Fibroblast of peridontal ligament (primary cell): ENCODE data around the gene EEIG1.

Source experiments
- DNase-seq: peaks from one replicate; pipeline ENCODE4 v3.0.0-alpha.2; 2010; ENCODE audit errors: extremely low read depth

The EEIG1 gene

DNA sequence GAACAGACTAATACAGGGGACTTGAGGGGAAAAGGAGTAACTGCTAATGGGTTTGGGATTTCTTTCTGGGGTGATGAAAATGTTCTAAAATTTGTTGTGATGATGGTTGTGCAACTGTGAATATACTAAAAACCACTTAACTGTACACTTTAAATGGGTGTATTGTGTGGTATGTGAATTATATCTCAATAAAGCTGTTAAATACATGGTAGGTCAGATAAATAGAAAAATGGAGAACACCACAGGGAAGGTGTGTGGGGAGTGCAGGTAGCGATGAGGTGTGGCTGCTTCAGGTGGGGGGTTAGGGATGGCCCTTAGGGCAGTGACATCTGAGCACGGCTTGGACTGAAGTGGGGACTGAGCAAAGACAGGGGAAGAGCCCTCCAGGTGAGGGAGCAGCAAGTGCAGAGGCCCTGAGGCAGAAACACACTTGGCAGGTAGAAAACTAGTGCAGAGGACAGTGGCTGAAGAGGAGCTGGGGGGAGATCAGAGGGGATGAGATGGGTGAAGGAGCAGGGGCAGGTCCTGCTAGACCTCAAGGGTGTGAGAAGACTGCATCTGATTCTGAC, 20.9 kb downstream of the EEIG1 start:
- no peak for DNase-seq

DNA sequence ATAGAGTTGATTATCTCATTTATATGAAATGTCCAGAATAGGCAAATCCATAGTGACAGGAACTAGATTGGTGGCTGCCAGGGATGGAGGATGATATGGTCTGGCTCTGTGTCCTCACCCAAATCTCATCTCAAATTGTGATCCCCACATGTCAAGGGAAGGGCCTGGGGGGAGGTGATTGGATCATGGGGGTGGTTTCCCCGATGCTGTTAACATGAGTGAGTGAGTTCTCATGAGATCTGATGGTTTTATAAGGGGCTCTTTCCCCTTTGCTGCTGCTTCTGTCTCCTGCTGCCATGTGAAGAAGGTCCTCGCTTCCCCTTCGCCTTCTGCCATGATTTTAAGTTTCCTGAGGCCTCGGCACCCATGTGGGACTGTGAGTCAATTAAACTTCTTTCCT, 21.4 kb downstream of the EEIG1 start:
- DNase-seq: no peak

DNA sequence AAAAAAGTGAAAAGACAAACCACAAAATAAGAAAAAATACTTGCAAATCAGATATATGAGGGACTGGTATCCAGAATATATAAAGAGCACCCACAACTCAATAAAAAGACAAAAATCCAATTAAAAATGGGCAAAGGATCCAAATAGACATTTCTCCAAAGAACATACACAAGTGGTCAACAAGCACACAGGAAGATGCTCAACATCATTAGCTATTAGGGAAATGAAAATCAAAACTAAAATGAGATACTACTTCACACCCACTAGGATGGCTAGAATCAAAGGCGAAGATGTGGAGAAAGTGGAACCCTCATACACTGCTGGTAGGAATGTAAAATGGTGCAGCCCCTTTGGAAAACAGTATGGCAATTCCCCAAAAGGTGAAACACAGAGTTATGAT, 22.1 kb downstream of the EEIG1 start:
- DNase-seq: no peak

DNA sequence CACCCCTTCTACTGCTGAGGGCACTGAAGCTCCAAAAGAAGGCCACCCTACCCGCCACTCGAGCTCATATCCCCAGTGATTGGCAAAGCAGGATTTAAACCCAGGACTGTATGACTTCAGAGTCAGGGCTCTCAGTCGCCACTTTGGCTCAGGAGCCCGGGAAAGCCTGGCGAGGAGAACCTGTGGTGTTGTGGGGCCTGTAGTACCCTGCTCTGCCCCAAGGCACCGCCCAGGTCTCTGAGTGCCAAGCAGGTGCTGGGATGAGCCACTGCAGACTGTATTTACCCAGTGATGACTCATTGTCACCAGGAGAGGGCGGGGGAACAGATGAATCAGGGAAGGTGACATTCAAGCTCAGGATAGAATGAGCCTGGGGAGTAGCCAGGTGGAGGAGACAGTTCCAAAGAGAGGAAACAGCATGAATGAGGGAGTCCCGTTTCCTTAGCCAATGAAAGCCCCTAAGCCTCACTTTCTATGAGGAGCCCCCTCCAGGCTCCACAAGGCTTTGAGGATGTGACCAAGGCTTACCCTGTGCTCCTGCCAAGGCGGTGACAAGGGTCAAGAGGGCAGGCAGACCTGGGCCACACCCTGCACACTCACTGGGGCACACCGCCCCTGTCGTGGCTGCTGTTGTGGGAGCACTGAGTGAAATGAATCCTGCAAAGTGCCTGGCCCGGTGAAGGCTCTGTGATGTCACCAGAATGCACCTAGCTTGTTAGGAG, 25.3 kb downstream of the EEIG1 start:
- DNase-seq: no peak

DNA sequence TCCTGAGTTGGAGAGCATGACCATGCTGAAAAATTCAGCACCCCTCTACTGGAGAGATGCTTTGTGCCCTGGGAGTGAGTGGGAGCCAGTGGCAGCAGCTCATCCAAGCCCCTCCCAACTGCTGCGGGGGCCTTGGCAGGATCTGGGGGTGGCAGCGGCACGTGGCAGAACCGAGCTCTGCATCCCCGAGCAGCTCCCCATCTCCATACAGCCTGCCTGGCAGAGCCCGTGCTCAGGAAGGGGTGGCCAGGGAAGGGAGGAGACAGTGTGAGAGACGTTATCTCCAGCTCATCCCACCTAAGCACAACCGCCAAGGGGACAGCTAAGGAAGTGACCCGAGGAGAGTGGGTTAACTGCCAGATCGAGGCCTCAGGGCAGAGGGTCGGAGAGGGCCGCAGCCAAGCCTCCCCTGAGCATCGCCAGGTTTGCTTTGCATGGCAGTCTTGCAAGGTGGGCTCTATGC, 25.9 kb downstream of the EEIG1 start:
- no peak for DNase-seq

DNA sequence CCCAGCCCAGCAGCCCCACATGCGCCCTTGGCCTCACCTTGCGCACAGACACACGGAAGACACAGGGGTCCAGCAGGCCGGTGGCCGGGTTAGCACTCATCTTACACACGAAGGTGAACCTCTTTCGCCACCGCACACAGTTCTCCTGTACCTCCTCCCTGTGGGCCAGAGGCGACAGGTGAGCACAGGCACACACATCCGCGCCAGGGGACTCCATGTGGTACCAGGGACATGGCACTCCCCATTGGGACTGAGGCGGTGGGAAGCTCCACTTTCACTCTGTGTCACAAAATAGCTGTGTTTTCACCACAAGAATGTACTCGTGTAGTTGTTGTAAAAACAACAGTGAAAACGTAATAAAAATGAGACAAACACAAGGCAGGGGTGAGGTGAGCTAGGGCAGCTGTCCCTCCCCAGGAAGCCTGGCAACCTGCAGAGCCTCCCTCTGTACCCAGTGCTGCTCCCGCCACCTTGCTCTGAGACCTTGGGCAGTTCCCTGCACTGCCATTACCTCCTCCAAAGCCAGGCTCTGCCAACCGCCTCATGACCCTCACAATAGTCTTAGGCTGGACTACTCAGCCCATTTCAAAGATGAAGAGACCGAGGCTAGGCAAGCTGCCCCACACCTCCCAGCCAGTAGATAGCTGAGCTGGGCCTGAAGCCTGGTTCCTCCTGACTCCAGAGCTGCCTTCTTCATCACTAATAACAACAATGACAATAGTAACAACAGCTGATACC, 26.9 kb downstream of the EEIG1 start:
- no peak for DNase-seq

DNA sequence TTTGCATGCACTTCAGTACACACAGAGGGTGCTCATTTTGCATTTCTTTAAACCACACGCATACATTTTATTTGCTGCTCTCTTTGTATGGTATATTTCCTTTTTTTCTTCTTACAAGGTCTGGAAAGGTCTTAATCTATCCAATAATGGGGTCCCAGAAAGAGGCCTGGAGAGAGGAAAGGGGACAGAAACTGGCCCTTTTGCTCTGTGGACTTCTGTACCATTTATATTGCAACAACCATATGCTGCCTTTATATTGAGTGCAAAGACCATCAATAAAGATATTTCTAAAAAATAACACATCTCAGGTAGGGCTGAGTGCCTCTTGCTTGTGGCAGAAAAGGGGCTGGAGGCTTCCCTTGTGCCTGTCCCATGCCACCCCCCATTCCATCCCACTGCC, 27.6 kb downstream of the EEIG1 start:
- DNase-seq: no peak

DNA sequence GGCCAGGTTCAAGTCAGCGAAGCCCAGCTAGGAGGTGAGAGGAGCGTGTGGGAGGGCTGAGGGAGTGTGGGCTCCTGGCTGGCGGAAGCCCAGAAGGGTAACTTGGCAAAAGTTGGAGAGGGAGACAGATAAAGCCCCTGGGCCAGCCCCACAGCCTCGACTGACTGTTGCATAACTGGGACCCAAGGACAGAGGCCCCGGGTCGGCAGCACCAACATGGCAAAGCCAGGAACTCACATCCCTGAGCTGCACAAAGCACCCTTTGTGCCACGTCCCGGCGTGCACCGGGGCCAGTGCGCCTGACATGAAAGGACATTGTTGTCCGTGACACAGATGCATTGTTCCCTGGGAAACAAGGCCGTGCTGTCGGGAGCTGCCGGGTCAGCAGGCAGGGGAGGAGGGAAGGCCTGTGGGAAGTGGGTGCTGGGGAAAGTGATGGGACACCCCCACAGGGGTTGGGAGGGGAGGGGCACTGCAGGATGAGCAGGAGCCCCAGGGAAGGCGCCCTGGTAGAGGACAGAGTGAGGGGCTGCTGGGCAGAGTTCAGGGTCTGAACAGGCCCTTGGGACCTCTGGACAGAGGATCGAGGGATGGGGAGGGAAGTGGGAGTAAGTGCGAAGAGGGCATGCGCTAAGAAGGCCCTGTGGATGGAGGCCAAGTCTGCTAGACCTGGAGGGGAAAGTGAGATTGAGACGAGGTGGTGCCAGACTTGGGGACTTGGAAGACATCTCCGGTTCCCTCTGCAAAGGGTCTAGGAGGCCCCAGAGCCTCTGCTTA, 30.1 kb downstream of the EEIG1 start:
- DNase-seq: no peak

DNA sequence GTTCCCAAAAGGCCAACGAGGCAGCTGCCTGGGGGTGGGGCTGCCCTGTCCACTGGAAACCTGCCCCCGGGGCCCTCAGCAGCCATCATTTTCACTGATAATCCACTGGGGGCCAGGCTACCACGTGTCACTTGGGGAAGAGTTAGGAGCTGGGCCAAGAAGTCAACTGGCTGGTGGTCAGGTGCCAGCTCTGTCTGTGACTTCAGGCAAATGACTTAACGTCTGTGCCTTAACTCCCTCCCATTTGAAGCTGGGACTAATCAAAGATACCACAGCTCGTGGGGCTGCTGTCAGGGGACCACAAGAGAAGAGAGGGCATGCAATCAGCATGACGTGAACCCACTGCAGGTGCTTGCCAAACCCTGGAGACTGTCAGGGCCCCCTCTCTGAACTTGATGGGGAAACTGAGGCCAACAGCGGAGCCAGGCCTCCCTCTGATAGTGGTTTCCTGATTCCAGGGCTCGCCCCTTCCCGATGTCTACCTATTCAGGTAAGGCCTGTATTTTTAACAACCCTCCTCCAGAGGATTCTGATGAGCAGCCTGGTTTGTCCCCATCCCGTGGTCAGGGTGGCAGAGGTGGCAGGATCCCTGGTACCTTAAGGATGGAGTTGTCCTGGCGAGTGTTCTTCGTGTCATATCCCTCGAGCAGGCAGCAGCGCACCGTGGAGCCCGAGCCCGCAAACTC, 30.8 kb downstream of the EEIG1 start:
- no peak for DNase-seq

DNA sequence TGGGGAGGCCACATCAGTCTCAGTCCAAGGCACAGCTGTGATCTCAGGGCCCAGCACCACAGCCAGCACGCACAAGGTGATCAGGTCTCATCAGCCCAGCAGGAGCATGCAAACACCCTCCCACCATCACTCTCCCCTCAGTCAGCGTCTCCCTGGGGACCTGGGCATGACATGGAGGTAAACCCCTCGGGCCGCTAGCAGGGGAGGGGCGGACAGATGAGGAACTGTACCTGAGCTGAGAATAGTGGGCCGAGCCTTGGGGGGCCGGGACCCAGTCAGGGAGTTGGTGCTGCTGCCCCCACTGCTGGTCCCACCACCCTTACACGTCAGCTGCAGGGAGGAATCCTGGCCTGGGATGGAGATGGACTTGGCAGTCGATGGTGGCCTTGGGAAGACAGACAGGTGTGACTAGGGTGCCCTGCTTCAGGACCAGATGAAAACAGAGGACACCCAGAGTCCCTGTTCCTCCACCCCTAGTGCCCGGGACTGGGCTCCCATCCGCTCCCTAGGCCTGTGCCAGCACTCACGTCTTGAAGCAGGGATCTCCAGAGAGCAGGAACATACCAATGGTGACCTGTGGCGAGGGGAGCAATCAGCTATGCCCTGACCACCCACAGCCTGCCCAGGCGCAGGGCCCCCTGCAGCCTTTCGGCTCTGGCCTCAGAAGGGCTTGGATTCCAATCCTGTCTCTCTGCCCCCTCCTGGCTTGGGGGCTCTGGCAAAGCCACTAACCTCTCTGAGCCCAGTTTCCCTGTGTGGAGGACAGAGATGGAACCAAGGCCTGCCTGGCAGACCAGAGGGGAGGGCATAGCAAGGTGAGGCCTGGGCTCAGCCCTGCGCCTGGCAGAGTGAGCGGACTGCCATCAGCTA, 32.7 kb downstream of the EEIG1 start:
- no peak for DNase-seq

DNA sequence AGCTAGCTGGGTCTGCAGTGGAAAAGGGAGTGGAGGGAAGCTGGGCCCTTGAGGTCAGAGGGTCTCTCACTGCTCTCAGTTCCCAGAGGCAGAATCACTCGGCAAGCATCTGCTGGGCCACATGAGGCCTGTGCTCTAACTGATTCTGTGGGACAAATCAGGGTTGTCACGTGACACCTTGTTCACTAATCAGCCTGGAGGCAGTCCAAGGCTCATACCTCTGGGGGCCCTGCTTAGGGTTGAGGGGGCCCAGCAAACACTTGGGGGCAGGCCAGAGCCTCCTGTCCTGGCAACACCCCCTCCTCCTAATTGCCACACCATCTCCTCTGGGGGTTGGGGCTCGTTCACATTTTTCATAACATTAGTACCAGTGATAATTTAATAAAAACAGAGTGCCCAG, 34.1 kb downstream of the EEIG1 start:
- no peak for DNase-seq

DNA sequence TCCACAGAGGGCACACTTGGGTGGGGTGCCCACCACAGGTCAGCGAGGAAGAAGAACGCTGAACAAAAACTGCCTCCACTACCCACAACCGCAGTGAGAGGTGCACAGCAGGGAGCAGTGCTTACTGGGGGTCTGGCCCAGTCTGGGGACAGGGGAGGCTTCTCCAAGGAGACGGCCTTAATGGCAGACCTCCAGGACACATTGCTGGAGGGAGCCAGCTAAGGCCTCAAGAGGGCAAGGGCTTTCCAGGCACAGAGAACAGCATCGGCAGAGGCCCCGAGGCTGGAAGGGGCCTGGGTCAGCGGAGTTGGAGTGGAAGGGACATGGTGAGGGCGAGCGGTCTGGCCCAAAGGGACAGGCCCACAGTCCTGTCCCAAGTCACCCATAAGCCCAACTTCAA, 34.8 kb downstream of the EEIG1 start:
- no peak for DNase-seq

DNA sequence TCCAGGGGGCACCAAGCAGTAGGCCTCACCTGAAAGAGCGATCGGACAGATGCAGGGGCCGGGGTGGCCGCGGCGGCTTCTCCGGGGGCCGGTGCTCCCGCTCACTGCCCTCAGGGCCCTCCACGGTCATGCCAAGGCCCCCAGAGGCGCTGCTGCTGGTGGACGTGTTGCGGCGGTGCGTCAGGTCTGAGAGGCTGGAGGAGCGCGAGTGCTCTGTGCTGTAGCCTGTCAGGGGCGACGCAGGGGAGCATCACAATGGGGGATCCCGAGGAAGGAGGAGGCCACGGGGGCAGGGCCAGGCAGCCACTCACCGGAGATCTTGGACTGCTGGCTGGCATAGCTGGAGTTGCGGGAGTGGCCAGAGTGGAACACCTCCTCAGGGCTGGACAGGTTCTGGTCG, 35.5 kb downstream of the EEIG1 start:
- no peak for DNase-seq

DNA sequence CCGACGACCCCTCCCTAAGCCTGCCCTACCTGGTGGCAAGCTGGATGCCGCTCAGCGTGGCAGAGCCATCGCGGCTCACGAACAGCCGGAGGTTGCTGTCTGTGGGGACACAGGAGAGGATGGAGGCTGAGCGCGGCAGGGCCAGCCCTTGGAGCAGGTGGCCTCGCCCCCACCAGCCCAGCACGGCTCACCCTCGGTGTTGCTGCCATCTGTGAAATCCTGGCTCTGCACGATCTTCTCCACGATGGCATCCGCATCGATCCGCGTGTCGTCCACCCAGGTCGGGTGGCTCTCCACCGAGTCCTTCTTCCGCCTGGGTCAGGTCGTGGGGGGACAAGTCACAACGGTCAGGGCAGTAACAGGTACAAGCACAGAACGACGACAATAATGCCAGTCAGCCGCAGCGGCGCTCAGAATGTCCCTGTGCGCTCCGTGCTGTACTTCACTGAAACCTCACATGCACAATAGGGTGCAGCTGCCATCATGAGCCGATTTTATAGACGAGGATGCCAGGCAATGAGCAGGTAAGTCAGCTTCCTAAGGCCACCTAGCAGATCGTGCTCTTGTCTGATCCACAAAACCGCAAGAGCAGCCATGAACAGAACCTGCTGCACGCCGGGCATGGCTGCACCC, 36.1 kb downstream of the EEIG1 start:
- DNase-seq: no peak

DNA sequence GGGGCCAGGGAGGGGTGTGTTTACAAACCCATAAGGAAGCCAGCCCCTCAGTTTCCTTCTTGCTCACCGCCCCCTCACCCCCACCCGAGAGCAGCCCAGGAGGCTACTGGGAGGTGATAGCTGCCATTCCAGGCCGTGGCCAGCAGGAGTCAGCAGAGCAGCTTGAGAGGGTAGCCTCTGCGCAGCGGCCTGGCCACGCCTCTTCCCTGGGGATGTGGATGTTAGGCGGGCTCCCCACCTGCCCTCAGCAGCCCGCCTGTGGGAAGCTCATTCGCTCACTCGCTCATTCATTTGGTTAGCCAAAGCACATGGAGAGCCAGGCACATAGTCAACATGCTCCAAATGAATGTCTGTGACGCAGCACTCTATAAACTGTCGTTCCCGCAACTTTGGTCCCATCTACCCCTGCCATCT, 37.1 kb downstream of the EEIG1 start:
- DNase-seq: peak; percentile 67

DNA sequence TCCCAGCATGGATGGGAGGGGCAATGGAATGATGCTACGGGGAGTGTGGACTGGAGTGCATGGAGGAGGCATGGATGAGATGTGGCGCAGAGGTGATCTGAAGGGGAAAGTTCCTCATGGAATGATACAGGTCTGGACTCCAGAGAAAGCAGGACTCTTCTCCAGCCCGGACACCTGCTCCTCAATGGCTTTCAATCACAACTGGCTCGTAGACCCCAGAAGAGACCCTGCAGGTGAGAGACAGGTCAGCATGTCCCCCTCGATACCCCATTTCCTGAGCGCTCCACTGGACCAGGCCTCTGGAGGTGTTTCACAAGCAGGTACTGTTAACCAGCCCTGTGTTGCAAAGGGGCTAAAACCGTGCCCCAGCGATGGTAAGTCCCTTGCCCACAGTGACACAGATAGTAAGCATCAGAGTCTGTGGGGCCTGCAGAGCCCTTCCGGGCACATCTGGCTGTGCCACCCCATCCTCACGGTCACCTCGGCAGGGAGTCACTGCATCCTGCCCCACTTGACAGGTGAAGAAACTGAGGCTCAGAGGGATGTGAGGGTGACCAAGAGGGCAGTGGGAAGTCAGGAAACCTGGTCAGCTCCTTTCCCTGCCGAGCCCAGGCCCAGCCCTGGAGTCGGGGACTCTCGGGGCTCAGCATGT, 37.7 kb downstream of the EEIG1 start:
- no peak for DNase-seq

DNA sequence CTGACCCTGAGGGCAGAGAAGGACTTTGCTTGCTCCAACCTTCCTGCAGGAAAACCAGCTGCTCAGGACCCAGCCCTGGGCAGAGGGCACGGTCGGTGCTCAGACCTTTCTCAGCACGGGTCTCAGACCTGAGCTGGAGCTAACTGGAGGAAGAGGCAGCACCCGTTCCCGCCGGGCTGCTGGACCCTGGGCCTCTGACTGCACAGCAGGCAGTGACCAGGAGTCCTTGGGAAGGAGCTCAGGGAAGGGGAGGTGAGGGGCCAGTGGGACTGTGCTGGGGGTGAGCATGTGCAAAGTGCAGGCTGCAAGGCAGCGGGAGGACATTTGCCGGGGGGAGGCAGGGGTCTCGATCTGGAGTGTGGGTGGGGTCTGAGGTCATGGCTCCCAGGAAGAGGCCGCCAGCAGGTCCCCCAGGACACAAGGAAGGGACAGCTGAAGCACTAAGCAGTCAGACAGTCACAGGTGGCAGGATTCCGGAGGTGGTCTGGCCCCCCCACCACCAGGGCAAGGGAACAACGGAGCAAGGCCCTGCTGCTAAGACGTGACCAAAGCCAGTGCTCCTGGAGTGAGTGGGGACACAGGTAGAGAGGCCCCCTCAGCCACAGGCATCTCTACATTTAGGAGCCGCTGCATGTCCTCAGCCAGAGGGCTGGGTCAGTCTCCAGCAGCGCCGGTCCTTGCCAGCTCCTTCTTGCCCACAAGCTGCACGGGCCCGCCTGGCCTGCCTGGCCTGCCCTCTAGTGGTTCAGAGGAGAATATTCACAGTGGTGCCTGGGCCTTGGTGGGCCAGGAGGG, 38.4 kb downstream of the EEIG1 start:
- DNase-seq: peak; percentile 67

DNA sequence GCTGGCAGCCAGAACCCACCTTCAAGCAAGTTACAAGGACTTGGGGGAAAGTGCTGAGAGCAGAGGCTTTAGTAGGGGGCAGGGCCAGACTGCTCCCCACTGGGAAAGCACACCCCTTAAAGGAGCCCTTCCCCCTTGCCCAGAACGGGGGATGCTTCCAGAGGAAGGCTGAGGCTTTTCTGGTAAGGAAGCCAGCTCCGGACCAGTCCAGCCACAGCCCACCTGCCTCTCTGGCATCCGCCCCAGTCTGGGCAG, 38.9 kb downstream of the EEIG1 start:
- no peak for DNase-seq
